ENCODE results near the gene WDPCP.

- TF ChIP-seq POLR2A (IDR thresholded peaks at IDR 0.05; ENCODE audit: low read depth, low read length) (no peak), CTCF (conservative IDR thresholded peaks at IDR 0.05; ENCODE audit: low read depth, low read length) (no peak), USF2 (IDR thresholded peaks at IDR 0.05; ENCODE audit: low read depth, low read length) (no peak), RCOR1 (IDR thresholded peaks at IDR 0.05; ENCODE audit: insufficient replicate concordance, low read length) (no peak), CEBPB (IDR thresholded peaks at IDR 0.05; ENCODE audit: low read depth, low read length) (no peak), MAZ (IDR thresholded peaks at IDR 0.05; ENCODE audit: borderline replicate concordance, low read depth, low read length) (no peak), ELK1 (IDR thresholded peaks at IDR 0.05; ENCODE audit: borderline replicate concordance, low read depth, low read length) (no peak), FOS (IDR thresholded peaks at IDR 0.05; ENCODE audit: low read depth, low read length) (no peak), BHLHE40 (IDR thresholded peaks at IDR 0.05; ENCODE audit: low read depth, low read length) (no peak), RFX5 (IDR thresholded peaks at IDR 0.05; ENCODE audit: low read depth, low read length) (no peak)
Observed at GRCh38 chr2:63320669-63321068, 267.6 kb downstream of the WDPCP start.

Measured in IMR-90 (cell line).